HG03139 (cell line): ENCODE data around the gene YES1.
"Not testable (repeated sequence)": the region's sequence is repeated elsewhere in the genome, so short reads cannot be mapped to it uniquely, and the experiment has no call there.

ENCODE experiments used
- ATAC-seq: cut with Tn5 transposase; IDR thresholded peaks from one replicate; pipeline ENCODE4 v1.9.1; 2021; ENCODE audit not compliant: unreplicated experiment

The YES1 gene

GRCh38 chr18:686339-687111 lies 125.5 kb downstream of the YES1 start:
- ATAC-seq = no peak

GRCh38 chr18:685438-685837 lies 126.6 kb downstream of the YES1 start:
- ATAC-seq = no peak

- ATAC-seq = no peak
Measured at GRCh38 chr18:683531-683930, 128.5 kb downstream of the YES1 start.

GRCh38 chr18:682833-683232 lies 129.2 kb downstream of the YES1 start:
- ATAC-seq = no peak

GRCh38 chr18:682416-682815 lies 129.6 kb downstream of the YES1 start:
- not testable (repeated sequence) for ATAC-seq

GRCh38 chr18:681985-682384 lies 130.1 kb downstream of the YES1 start:
- no peak for ATAC-seq

- ATAC-seq = no peak
Measured at GRCh38 chr18:680392-680791, 131.7 kb downstream of the YES1 start.

GRCh38 chr18:679516-679915 lies 132.5 kb downstream of the YES1 start:
- no peak for ATAC-seq

GRCh38 chr18:678482-679182 lies 133.4 kb downstream of the YES1 start:
- ATAC-seq = no peak

GRCh38 chr18:677951-678381 lies 134.1 kb downstream of the YES1 start:
- ATAC-seq = no peak

- no peak for ATAC-seq
Measured at GRCh38 chr18:677145-677544, 134.9 kb downstream of the YES1 start.

GRCh38 chr18:676736-677135 lies 135.3 kb downstream of the YES1 start:
- ATAC-seq = no peak

- ATAC-seq = no peak
Measured at GRCh38 chr18:676069-676468, 136.0 kb downstream of the YES1 start.

GRCh38 chr18:675307-675706 lies 136.7 kb downstream of the YES1 start:
- ATAC-seq = no peak

- no peak for ATAC-seq
Measured at GRCh38 chr18:673769-674168, 138.3 kb downstream of the YES1 start.

GRCh38 chr18:673317-673716 lies 138.7 kb downstream of the YES1 start:
- no peak for ATAC-seq
